GM20431 (cell line): ENCODE measurements around the gene KIAA1210.

Experiments used
- in situ Hi-C: fragments of 300-500 bp; cut with MseI, MboI; formaldehyde crosslinking; loops from one replicate; pipeline ENCODE4 v1.15.0; 2020; ENCODE audit warnings: low sequenced_read_pairs; ENCODE audit not compliant: unreplicated experiment

KIAA1210 gene

DNA sequence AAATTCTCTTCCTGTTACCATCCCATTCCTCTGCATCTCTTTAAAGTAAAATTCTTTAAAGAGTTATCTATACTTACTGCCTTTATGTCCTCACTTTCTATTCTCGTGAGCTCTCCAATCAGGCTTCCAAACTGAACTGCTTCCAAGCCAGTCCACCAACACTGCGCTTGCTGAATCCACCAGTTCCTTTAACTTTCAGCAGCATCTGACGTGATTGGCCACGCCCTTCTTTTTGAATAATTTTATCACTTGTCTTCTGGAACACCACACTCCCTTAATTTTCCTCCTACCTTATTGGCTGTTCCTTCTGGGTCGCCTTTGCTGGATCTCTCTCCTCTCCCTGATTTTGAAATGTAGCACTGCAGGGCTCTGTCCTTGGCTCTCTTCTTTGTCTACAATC lies at the start of gene KIAA1210:
Gene KIAA1210 (minus strand): TSS at position 163 of the 400 bp plus-strand sequence. CDS start 4,170 bp downstream, outside the sequence.
- in situ Hi-C loops, result no loop called here

GRCh38 chrX:119177278-119177677 lies 49.7 kb upstream of the KIAA1210 start:
- in situ Hi-C loops, result no loop called here

GRCh38 chrX:119174900-119175299 lies 47.3 kb upstream of the KIAA1210 start:
- in situ Hi-C loops, result no loop called here

DNA sequence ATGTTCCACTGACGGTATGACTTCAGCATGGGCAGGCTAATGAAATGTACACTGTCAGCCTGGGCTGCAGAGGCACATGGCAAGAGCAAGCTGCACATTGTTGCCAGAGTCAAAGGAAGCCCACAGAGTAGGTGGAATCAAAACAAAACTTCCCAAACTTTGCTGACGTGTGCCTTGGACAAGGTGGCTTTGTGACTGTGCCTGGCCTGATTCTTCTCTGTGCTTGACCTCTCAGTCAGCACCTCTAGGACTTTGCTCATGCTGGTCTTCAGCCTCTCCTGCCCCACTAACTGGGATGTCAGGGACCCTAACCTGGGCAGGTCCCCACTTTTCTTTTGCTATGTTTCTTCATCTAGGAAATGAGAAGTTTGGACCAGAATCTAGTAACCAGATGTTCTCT lies 40.5 kb upstream of the KIAA1210 start:
- in situ Hi-C loops, result no loop called here

GRCh38 chrX:119158226-119158625 lies 30.6 kb upstream of the KIAA1210 start:
- in situ Hi-C loops, result no loop called here

DNA sequence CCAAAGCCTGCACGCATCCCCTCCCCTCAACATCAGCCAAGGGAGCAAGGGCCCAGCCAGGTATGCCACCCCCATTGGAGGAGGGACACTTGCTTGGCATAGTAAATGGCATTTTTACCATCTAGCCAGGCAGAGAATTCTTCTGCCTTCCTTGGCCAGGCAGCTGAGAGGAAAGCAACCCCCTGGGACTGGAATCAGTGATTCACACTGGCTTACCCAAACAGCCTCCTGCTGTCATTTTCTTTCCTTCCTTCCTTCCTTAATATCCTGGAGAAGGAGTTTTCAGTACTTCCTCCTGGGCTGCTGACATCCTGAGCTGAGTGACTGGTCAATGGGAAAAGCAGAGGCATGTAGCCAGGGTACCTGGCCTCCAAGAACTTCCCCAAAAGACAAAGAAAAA lies 28.6 kb upstream of the KIAA1210 start:
- in situ Hi-C loops, result no loop called here

- in situ Hi-C loops, result no loop called here
Measured at GRCh38 chrX:119155416-119156035, 27.9 kb upstream of the KIAA1210 start.

- in situ Hi-C loops, result no loop called here
Measured at GRCh38 chrX:119151051-119151380, 23.4 kb upstream of the KIAA1210 start.

DNA sequence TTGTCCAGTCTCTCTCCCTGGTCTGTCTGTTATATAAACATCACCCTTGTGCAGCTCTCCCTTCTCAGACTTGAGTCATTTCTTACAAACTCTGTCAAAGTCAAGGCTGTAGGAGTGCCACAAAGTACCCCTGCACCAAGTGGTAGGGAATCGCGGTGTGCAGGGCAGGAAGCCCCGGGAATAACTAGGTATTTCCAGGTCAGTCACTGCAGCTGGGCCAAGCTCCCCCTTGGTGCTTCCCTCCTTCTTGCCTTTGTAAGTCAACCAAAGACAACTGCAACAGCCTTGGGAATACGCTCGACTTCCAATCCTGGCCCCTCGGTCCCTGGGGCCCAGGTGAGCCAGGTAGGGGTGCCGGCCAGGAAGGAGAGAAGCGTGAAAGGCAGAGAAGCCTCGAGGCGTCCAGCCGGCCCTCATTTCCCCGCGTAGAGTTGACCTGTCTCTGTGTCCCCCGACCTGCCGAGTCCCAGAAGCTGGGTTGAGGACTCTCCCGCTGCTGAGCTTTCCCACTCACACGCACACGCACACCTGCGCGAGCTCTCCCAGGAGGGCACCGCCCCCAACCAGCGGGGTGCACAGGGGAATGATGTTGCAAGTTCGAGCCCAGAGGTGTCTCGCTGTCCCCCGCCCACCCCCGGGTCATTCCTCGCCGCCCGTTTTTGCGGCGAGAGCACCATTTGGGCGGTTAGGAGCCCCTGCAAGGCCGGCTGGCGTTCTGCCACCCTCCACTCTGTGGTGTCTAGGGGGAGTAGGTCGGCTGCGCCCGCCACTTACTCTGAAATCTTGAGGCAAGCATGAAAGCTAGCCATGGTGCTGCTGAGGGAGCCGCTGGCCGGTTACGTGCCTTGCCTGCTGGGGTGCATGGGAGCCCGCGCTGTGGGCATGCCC lies 22.8 kb upstream of the KIAA1210 start:
- in situ Hi-C loops, result no loop called here

DNA sequence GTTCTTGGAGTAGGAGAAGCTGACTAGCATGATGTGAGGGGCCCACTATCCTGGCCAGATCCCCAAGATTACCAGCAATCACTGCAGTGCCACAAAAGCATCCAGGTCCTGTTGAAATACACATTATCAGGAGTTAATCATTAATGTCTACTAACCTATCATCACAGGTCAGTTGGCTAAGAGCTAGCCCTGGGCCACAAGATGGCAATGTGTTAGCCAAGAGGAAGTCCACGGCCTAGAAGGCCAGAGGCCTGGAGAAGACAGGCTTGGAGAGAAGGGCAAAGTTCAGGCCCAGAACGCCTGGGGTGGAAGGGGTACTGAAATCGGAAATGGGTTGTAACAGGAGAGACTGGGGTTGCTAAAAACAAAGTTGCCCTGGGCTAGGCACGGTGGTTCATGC lies 19.9 kb upstream of the KIAA1210 start:
- in situ Hi-C loops, result no loop called here

DNA sequence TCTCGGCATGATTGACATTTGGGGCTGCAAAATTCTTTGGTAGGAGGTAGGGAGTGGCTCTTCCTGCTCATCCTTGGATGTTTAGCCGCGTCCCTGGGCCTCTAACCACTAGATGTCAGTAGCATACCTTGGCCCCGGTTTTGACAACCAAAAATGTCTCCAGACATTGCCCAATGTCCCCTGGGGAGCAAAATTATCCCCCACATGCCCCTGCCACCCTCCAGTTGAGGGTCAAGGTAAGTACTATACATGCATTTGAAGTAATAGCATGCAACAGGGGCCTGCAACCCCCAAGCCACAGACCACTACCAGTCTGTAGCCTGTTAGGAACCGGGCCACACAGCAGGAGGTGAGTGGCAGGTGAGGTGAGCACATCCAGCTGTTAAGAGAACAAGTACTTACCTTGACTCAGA lies 17.6 kb upstream of the KIAA1210 start:
- in situ Hi-C loops, result no loop called here

DNA sequence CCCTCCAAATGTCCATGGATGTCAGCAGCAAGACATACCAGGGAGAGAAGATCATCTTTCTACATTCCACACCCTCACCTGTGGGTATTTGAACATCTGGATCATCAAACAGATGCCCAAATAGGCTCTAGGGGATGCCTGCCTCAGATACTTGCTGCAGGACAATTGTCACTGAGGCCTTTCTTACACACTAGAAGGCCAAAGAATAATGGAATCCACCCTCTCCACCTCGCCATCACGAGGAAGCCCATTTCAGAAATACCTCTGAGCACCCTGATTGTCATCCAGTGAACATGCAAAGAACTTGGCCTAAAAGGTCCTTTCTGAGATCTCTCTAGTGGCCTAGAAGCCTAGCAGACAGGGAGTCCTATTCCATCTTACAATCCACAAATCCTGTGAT lies 6.9 kb upstream of the KIAA1210 start:
- in situ Hi-C loops, result no loop called here

GRCh38 chrX:119132961-119133360 lies 5.3 kb upstream of the KIAA1210 start:
- in situ Hi-C loops, result no loop called here

DNA sequence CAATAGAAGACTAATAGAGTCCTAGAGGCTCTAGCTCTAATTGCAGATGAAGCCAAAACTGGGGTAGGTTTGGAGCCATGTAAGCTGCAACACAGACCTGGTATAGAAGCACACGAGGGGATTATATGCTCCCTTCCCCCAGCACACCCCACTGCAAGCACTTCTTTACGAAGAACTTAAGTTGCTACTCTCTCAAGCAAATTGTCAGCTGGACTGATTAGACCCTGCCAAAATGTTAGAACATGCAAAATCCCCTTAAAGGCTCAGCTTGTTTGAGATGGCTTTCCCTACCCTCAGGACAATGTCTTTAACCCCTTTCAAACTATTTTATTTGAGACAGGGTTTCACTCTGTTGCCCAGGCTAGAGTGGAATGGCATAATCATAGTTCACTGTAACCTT lies 4.7 kb upstream of the KIAA1210 start:
- in situ Hi-C loops, result no loop called here

DNA sequence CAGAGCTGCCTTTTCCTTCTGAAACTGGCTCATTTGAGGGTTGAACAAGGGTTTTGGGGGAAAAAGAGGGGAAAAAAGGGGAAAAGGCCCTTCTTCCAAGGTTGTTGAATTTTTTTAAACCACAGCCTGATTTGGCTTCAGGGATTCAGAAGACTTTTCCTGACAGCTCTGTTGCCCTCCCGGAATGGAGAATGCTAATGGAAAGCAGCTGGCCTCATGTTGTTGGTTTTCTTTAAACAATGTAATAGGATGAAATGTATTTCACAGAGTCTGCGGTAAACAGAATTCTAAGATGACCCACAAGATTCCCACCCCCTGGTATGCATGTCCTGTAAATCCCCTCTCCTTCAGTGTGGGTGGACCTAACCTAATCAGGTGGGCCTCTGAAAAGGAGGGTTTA lies 3.3 kb upstream of the KIAA1210 start:
- in situ Hi-C loops, result no loop called here

DNA sequence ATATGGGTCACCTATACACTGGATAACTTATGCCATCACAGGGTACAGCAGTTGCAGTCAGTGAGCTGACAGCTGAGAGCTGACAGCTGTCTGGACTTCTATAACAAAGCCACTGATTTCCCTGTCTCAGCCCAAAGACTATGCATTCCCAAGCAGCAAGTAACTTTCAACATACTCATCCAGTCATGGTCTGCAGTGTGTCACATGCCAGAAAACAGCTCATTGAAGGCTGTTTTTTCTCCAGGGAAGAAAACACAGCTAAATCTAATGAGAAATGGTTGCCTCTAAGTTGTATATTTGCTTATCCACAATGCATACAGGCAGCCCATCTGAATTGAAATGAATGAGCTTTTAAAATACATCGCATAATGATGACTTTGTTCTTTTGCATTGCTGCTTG lies 6.3 kb downstream of the KIAA1210 start:
- in situ Hi-C loops, result no loop called here

DNA sequence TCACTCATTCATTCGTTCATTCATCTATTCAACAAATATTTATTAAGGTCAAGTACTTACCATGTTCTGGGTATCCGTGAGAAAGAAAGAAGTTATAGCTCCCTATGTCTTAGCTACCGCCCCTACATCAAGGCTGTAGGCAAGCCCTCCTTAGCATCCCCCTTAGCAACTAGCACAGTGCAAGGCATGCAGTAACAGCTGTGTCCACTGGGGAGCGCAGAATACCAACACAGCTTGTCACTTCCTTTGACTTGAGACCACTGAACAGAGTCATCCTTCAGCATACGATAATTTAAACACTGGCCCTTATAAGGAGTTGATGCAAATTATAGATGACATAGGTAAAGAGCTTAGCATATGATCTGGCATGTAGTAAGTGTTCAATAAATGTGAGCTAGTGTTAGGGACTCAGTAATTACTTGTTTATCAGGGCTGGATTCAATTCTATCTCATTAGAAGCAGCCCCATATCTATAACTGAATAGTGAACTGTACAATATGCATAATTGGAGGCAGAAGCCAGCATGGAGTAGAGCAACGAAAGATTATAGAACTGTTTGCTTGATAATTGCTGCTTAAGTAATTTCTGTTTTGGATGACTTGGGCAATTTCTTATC lies 8.7 kb downstream of the KIAA1210 start:
- in situ Hi-C loops, result no loop called here

DNA sequence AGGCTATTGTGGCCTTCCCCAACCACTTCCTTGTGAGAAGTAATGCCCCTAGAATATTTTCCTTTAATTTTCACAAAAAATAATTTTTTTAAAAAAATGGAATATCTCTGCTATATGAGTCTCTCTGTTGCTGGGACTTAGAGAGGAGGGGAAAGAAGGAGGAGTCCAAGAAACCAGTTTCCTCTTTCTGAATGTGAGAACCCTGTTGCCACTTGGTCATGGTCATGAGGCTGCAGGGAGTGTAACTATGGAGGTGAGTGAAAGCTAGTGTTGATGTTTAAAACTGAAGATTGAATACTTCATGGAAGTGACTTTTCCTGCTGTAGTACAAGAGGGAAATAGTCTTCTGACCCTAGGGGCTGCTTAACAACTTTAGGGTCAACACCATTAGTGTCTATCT lies 20.4 kb downstream of the KIAA1210 start:
- in situ Hi-C loops, result no loop called here

- in situ Hi-C loops, result no loop called here
Measured at GRCh38 chrX:119105826-119106225, 21.8 kb downstream of the KIAA1210 start.

GRCh38 chrX:119101168-119101567 lies 26.4 kb downstream of the KIAA1210 start:
- in situ Hi-C loops, result no loop called here

- in situ Hi-C loops, result no loop called here
Measured at GRCh38 chrX:119095936-119096335, 31.7 kb downstream of the KIAA1210 start.
